Mesendoderm (in vitro differentiated cells): ENCODE results near the gene FBXO46.

Experiments used
- DNase-seq: peaks from one replicate; pipeline ENCODE4 v3.0.0; 2013
- H2AK5ac ChIP-seq: 2 replicates; pipeline ENCODE4 v1.6.1; 2013; ENCODE audit warnings: low read length, inconsistent platforms
- H2BK120ac ChIP-seq: 2 replicates; pipeline ENCODE4 v1.6.1; 2013; ENCODE audit warnings: low read depth, mild to moderate bottlenecking, low read length, moderate library complexity, mixed read lengths
- H2BK15ac ChIP-seq: replicated peaks from 2 replicates; pipeline ENCODE4 v1.6.1; 2013; ENCODE audit warnings: low read depth, mild to moderate bottlenecking, moderate library complexity
- H2BK5ac ChIP-seq: 2 replicates; pipeline ENCODE4 v1.6.1; 2013; ENCODE audit warnings: low read length, inconsistent platforms
- H3K18ac ChIP-seq: 2 replicates; pipeline ENCODE4 v1.6.1; 2013; ENCODE audit warnings: mild to moderate bottlenecking, low read length, mixed read lengths
- H3K23ac ChIP-seq: one replicate; pipeline ENCODE4 v1.6.1; 2013; ENCODE audit warnings: low read length
- H3K27ac ChIP-seq: 2 replicates; pipeline ENCODE4 v1.5.1; 2013; ENCODE audit warnings: low read depth, mild to moderate bottlenecking, inconsistent platforms, low read length, moderate library complexity
- H3K27me3 ChIP-seq: 2 replicates; pipeline ENCODE4 v1.6.1; 2013; ENCODE audit warnings: low read length, control low read depth, mild to moderate bottlenecking, inconsistent platforms; ENCODE audit not compliant: insufficient read depth, poor library complexity
- H3K36me3 ChIP-seq: 2 replicates; pipeline ENCODE4 v1.6.1; 2013; ENCODE audit warnings: low read length, inconsistent platforms; ENCODE audit not compliant: control insufficient read depth, insufficient read depth
- H3K4ac ChIP-seq: one replicate; pipeline ENCODE4 v1.6.1; 2013; ENCODE audit warnings: low read depth, mild to moderate bottlenecking, low read length, moderate library complexity
- H3K4me1 ChIP-seq: 2 replicates; pipeline ENCODE4 v1.6.1; 2013; ENCODE audit warnings: low read depth, low read length, inconsistent platforms; ENCODE audit not compliant: control insufficient read depth
- H3K4me2 ChIP-seq: 2 replicates; pipeline ENCODE4 v1.6.1; 2013; ENCODE audit warnings: low read length
- H3K4me3 ChIP-seq: 2 replicates; pipeline ENCODE4 v1.5.1; 2013; ENCODE audit warnings: mild to moderate bottlenecking, low read length
- H3K56ac ChIP-seq: one replicate; pipeline ENCODE4 v1.6.1; 2013; ENCODE audit warnings: low read length
- H3K79me1 ChIP-seq: 2 replicates; pipeline ENCODE4 v1.6.1; 2013; ENCODE audit warnings: low read length, inconsistent platforms
- H3K79me2 ChIP-seq: 2 replicates; pipeline ENCODE4 v1.6.1; 2013; ENCODE audit warnings: mild to moderate bottlenecking, low read length; ENCODE audit not compliant: control insufficient read depth, insufficient read depth
- H3K9ac ChIP-seq: 2 replicates; pipeline ENCODE4 v1.6.1; 2013; ENCODE audit warnings: low read length, inconsistent platforms
- H4K5ac ChIP-seq: one replicate; pipeline ENCODE4 v1.6.1; 2013; ENCODE audit warnings: low read length
- H4K8ac ChIP-seq: one replicate; pipeline ENCODE4 v1.6.1; 2013; ENCODE audit warnings: low read depth, mild to moderate bottlenecking, control low read depth, low read length, moderate library complexity
- WGBS: extraction: QIAGEN DNeasy Blood & Tissue Kit; methylation state at CpG from one replicate; pipeline ENCODE4 v1.1.7; 2013; ENCODE audit warnings: low lambda C conversion rate, missing lambda C conversion rate; ENCODE audit not compliant: insufficient coverage; ENCODE audit errors: extremely low coverage; 5-methylcytosine and 5-hydroxymethylcytosine counted together

FBXO46 gene

GRCh38 chr19:45777395-45777961 lies 46.8 kb upstream of the FBXO46 start:
- H3K79me1 ChIP-seq = no peaks in the 10 kb centered on the region
- peaks cover 4% of the 10 kb centered on the region for H3K4me1 ChIP-seq
- H4K8ac ChIP-seq = no peak overlapping the region
- no peak overlapping the region for H2AK5ac ChIP-seq
- H3K27ac ChIP-seq = no peak overlapping the region
- no peak overlapping the region for H3K4me2 ChIP-seq
- H3K9ac ChIP-seq = no peak overlapping the region
- H2BK120ac ChIP-seq = no peak overlapping the region
- H2BK5ac ChIP-seq = no peak overlapping the region
- H3K18ac ChIP-seq = no peak overlapping the region
- H3K4ac ChIP-seq = no peak overlapping the region
- H3K79me2 ChIP-seq = no peaks in the 10 kb centered on the region
- H2BK15ac ChIP-seq = no peak overlapping the region
- no peak for DNase-seq
- no peaks in the 10 kb centered on the region for H3K36me3 ChIP-seq
- no peak overlapping the region for H3K56ac ChIP-seq
- H3K4me3 ChIP-seq = no peak overlapping the region
- H3K23ac ChIP-seq = no peak overlapping the region
- WGBS = no CpG with 5 or more reads among the region's 34 CpGs
- no peaks in the 10 kb centered on the region for H3K27me3 ChIP-seq
- no peak overlapping the region for H4K5ac ChIP-seq

DNA sequence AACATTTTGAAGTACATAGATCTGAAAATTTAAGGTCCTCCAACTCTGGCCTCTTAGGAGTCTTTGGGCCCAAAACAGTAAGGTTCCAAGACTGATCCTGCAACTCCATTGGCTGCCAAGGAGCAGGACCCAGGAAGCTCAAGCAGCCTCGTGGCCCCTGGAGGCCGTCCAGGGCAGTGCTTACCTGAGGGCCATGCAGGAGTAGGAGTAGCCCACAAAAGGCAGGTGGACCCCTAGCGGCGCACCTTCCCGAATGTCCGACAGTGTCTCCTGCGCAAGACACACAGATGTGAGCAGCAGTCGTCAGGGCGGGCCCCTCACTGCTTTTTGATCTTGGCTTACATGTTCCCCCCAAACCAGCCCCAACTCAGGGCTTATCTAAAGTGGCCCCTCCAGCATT lies 44.1 kb upstream of the FBXO46 start:
- Histone ChIP-seq H3K27ac (no peak overlapping the region), H2BK120ac (no peak overlapping the region), H3K79me1 (no peaks in the 10 kb centered on the region), H3K4me3 (no peak overlapping the region), H3K4me2 (no peak overlapping the region), H4K5ac (no peak overlapping the region), H2BK5ac (no peak overlapping the region), H3K23ac (no peak overlapping the region), H3K27me3 (no peaks in the 10 kb centered on the region), H3K36me3 (no peaks in the 10 kb centered on the region), H3K56ac (no peak overlapping the region), H3K18ac (no peak overlapping the region), H3K9ac (no peak overlapping the region), H2BK15ac (no peak overlapping the region), H3K4me1 (peaks cover 1% of the 10 kb centered on the region), H3K4ac (no peak overlapping the region), H3K79me2 (no peaks in the 10 kb centered on the region), H4K8ac (no peak overlapping the region), H2AK5ac (no peak overlapping the region)
- no CpG with 5 or more reads among the region's 9 CpGs for WGBS
- DNase-seq = peak; percentile 83

GRCh38 chr19:45773384-45773783 lies 42.7 kb upstream of the FBXO46 start:
- H3K79me1 ChIP-seq = no peaks in the 10 kb centered on the region
- H4K5ac ChIP-seq = no peak overlapping the region
- H3K4me3 ChIP-seq = no peak overlapping the region
- no peak overlapping the region for H3K4ac ChIP-seq
- H3K4me2 ChIP-seq = no peak overlapping the region
- no peak overlapping the region for H2AK5ac ChIP-seq
- H3K79me2 ChIP-seq = no peaks in the 10 kb centered on the region
- WGBS = no CpG with 5 or more reads among the region's 2 CpGs
- H3K36me3 ChIP-seq = no peaks in the 10 kb centered on the region
- no peak overlapping the region for H3K9ac ChIP-seq
- no peak overlapping the region for H2BK5ac ChIP-seq
- DNase-seq = no peak
- no peak overlapping the region for H3K23ac ChIP-seq
- no peaks in the 10 kb centered on the region for H3K4me1 ChIP-seq
- H2BK15ac ChIP-seq = no peak overlapping the region
- no peak overlapping the region for H3K56ac ChIP-seq
- no peak overlapping the region for H2BK120ac ChIP-seq
- H3K27ac ChIP-seq = no peak overlapping the region
- no peak overlapping the region for H4K8ac ChIP-seq
- H3K18ac ChIP-seq = no peak overlapping the region
- no peaks in the 10 kb centered on the region for H3K27me3 ChIP-seq

- Histone ChIP-seq H4K5ac (no peak overlapping the region), H3K4ac (no peak overlapping the region), H3K79me1 (no peaks in the 10 kb centered on the region), H2BK120ac (no peak overlapping the region), H3K9ac (no peak overlapping the region), H3K79me2 (no peaks in the 10 kb centered on the region), H2BK15ac (no peak overlapping the region), H3K4me1 (no peaks in the 10 kb centered on the region), H4K8ac (no peak overlapping the region), H2BK5ac (no peak overlapping the region), H3K27me3 (no peaks in the 10 kb centered on the region), H3K56ac (no peak overlapping the region), H3K4me3 (no peak overlapping the region), H2AK5ac (no peak overlapping the region), H3K36me3 (no peaks in the 10 kb centered on the region), H3K23ac (no peak overlapping the region), H3K4me2 (no peak overlapping the region), H3K27ac (no peak overlapping the region), H3K18ac (no peak overlapping the region)
- DNase-seq = no peak
- WGBS = no CpG with 5 or more reads among the region's 3 CpGs
These were observed 42.2 kb upstream of the FBXO46 start for GRCh38 chr19:45772912-45773311.

GRCh38 chr19:45772130-45772840 lies 41.6 kb upstream of the FBXO46 start:
- Histone ChIP-seq H3K4me2 (no peak overlapping the region), H2BK120ac (no peak overlapping the region), H3K4me3 (no peak overlapping the region), H2AK5ac (no peak overlapping the region), H2BK15ac (no peak overlapping the region), H3K4me1 (no peaks in the 10 kb centered on the region), H3K9ac (no peak overlapping the region), H3K36me3 (no peaks in the 10 kb centered on the region), H2BK5ac (no peak overlapping the region), H3K79me2 (no peaks in the 10 kb centered on the region), H3K23ac (no peak overlapping the region), H3K56ac (no peak overlapping the region), H3K18ac (no peak overlapping the region), H3K27me3 (no peaks in the 10 kb centered on the region), H3K79me1 (no peaks in the 10 kb centered on the region), H4K5ac (no peak overlapping the region), H3K4ac (no peak overlapping the region), H4K8ac (no peak overlapping the region), H3K27ac (no peak overlapping the region)
- WGBS = no CpG with 5 or more reads among the region's 14 CpGs
- DNase-seq = no peak
